K562 (cell line): ENCODE results near the gene REM2. TPM values are rescaled to one million over a fixed set of nuclear protein-coding genes. Genes with fewer than 3 reads are reported as not detected.

ENCODE experiments used
- ATAC-seq: fragments of 200-7000 bp; cut with Tn5 transposase; 3 replicates; pipeline ENCODE4 v1.9.1; 2020; ENCODE audit warnings: moderate library complexity
- BruUV-seq: library from RNA; stranded (reverse); fragments of 400-500 nt; replicated peaks from 2 replicates; lab custom pipeline; 2021; lab: Mats Ljungman, UMichigan
- CTCF ChIA-PET: fragments of 300-600 bp; formaldehyde crosslinking; extraction: SDS; loops from one replicate; lab custom pipeline; 2021; ENCODE audit warnings: low intra/inter-chr PET ratio; lab: Yijun Ruan, JAX
- POLR2A ChIA-PET: fragments of 300-600, 350-650 bp; sonication (Branson Sonifier 250); formaldehyde crosslinking; extraction: SDS; loops from one replicate; lab custom pipeline; 2021; ENCODE audit warnings: antibody characterized with exemption, inconsistent platforms; lab: Yijun Ruan, JAX
- DNase-seq, 4 experiments: peaks; one replicate each; pipeline versions ENCODE4 v3.0.0 to v3.0.0-alpha.2; 2011 to 2018; ENCODE audit warnings: low spot score in 3 of 4, mixed read lengths in 3 of 4; ENCODE audit errors: extremely low read depth in 1 of 4
- FAIRE-seq: peaks from 2 replicates; lab custom pipeline; 2011; peaks lifted over from hg19 to GRCh38; lab: Jason Lieb, UNC
- H2AFZ ChIP-seq: 2 replicates; pipeline ENCODE4 v1.6.0; 2011; ENCODE audit warnings: low read depth, low read length, control low read depth, inconsistent platforms
- H3K27ac ChIP-seq: fragments of 200-600 bp; 3 replicates; pipeline ENCODE4 v1.8.0; 2011; ENCODE audit warnings: low read depth, mild to moderate bottlenecking, control low read depth, inconsistent platforms, low read length, moderate library complexity, mixed read lengths; ENCODE audit errors: extremely low read depth
- H3K27me3 ChIP-seq, 2 experiments: fragments of 300-600 bp in 1 of 2; 2 replicates in 1 of 2; 3 replicates in 1 of 2; pipeline versions ENCODE4 v1.6.0 to v1.8.0; 2011; ENCODE audit warnings: inconsistent platforms in 2 of 2, low read length in 2 of 2, mild to moderate bottlenecking in 1 of 2, mixed read lengths in 1 of 2, moderate library complexity in 1 of 2; ENCODE audit not compliant: control insufficient read depth in 2 of 2, insufficient read depth in 2 of 2
- H3K36me3 ChIP-seq: fragments of 300-600 bp; 3 replicates; pipeline ENCODE4 v1.8.0; 2011; ENCODE audit warnings: mild to moderate bottlenecking, low read length, inconsistent platforms; ENCODE audit not compliant: control insufficient read depth, insufficient read depth
- H3K4me1 ChIP-seq, 2 experiments: fragments of 200-600 bp in 1 of 2; replicated peaks in 1 of 2; 2 replicates in 1 of 2; 3 replicates in 1 of 2; pipeline versions ENCODE4 v1.5.1 to v1.8.0; 2011; ENCODE audit warnings: inconsistent platforms in 2 of 2, low read length in 2 of 2, mild to moderate bottlenecking in 1 of 2, mixed read lengths in 1 of 2, moderate library complexity in 1 of 2; ENCODE audit not compliant: control insufficient read depth in 2 of 2, insufficient read depth in 2 of 2
- H3K4me2 ChIP-seq: 2 replicates; pipeline ENCODE4 v1.6.1; 2011; ENCODE audit warnings: low read length, control low read depth, inconsistent platforms, mixed read lengths; ENCODE audit not compliant: insufficient read depth
- H3K4me3 ChIP-seq: fragments of 200-600 bp; sonication (generic), shearing (Covaris generic); 2 replicates; pipeline ENCODE4 v1.5.1; 2016; ENCODE audit warnings: control low read depth, inconsistent platforms
- H3K79me2 ChIP-seq: fragments of 200-600 bp; 3 replicates; pipeline ENCODE4 v1.8.0; 2011; ENCODE audit warnings: low read length, inconsistent platforms; ENCODE audit not compliant: control insufficient read depth, insufficient read depth
- H3K9ac ChIP-seq, 2 experiments: 2 replicates each; pipeline versions ENCODE4 v1.6.0 to v1.6.1; 2011; ENCODE audit warnings: low read depth in 2 of 2, low read length in 2 of 2, control low read depth in 1 of 2, inconsistent platforms in 1 of 2, mild to moderate bottlenecking in 1 of 2, mixed read lengths in 1 of 2; ENCODE audit not compliant: insufficient read depth in 1 of 2
- H3K9me1 ChIP-seq: one replicate; pipeline ENCODE4 v1.6.0; 2011; ENCODE audit warnings: inconsistent platforms, mild to moderate bottlenecking, low read length, moderate library complexity; ENCODE audit not compliant: control insufficient read depth, insufficient read depth
- H3K9me3 ChIP-seq: replicated peaks from 2 replicates; pipeline ENCODE4 v1.5.1; 2011; ENCODE audit warnings: low read depth, low read length, inconsistent platforms; ENCODE audit not compliant: control insufficient read depth, insufficient read depth
- H4K20me1 ChIP-seq: replicated peaks from 2 replicates; pipeline ENCODE4 v1.6.1; 2011; ENCODE audit warnings: low read length, inconsistent platforms, mixed read lengths; ENCODE audit not compliant: control insufficient read depth, insufficient read depth
- KAT7 ChIP-seq: sonication (generic); formaldehyde crosslinking; IDR thresholded peaks from 2 replicates; pipeline ENCODE4 v1.8.0; 2022; ENCODE audit warnings: missing genetic modification reagents, mild to moderate bottlenecking, borderline replicate concordance
- NR2C2 ChIP-seq, 2 experiments: fragments of 200-800 bp in 1 of 2; sonication (Bioruptor generic) in 1 of 2; sonication (generic) in 1 of 2; formaldehyde crosslinking in 1 of 2; IDR thresholded peaks; 2 replicates each; pipeline versions ENCODE4 v1.6.1 to v1.8.0; 2016 to 2022; ENCODE audit warnings: mild to moderate bottlenecking in 1 of 2, missing compliant biosample characterization in 1 of 2, missing genetic modification characterization in 1 of 2, missing genetic modification reagents in 1 of 2
- RFX1 ChIP-seq: fragments of 450-650 bp; IDR thresholded peaks from 2 replicates; pipeline ENCODE4 v1.6.1; 2016; ENCODE audit warnings: mild to moderate bottlenecking, moderate library complexity
- SNRNP70 ChIP-seq: fragments of 200-400 bp; formaldehyde crosslinking; optimal IDR thresholded peaks from 2 replicates; pipeline ENCODE3; 2017; ENCODE audit warnings: low read depth, low read length
- STAG1 ChIP-seq: sonication (generic); formaldehyde crosslinking; IDR thresholded peaks from 2 replicates; pipeline ENCODE4 v1.5.0; 2020; ENCODE audit warnings: missing genetic modification reagents, borderline replicate concordance
- ZNF507 ChIP-seq: conservative IDR thresholded peaks from 2 replicates; pipeline ENCODE4 v1.6.1; 2017; ENCODE audit warnings: missing genetic modification characterization, missing compliant biosample characterization
- WGBS: fragments of 100-300 bp; shearing (Covaris generic); methylation state at CpG from one replicate; pipeline ENCODE4 v1.1.6; 2016; ENCODE audit warnings: low coverage, mixed read lengths; ENCODE audit not compliant: insufficient coverage; ENCODE audit errors: missing lambda C conversion rate; 5-methylcytosine and 5-hydroxymethylcytosine counted together
- in situ Hi-C: fragments of 300-500 bp; cut with MboI; formaldehyde crosslinking; loops from 4 replicates; pipeline ENCODE4 v1.15.0; 2018; ENCODE audit warnings: inconsistent platforms, mixed read lengths
- intact Hi-C: fragments of 100-400 bp; cut with micrococcal nuclease; formaldehyde crosslinking; loops from 2 replicates; pipeline ENCODE4 v1.14.2; 2022
- polyA plus RNA-seq, 8 experiments: library from polyadenylated mRNA; depleted of rRNA in 4 of 8; stranded (reverse) in 5 of 8; unstranded in 3 of 8; fragments of >200 nt; fragmentation: Nextera tagmentation in 2 of 8; fragmentation: Illumina TruSeq in 1 of 8; extraction: Ambion mirVana in 2 of 8; extraction: Trizol in 1 of 8; gene quantifications; 2 replicates each; pipeline versions ENCODE4 v1.2.1 to v1.2.3, GENCODE V29; 2011 to 2014; ENCODE audit warnings: inconsistent platforms in 1 of 8, missing spikeins in 1 of 8
- total RNA-seq, 7 experiments: library from RNA; depleted of rRNA in 6 of 7; stranded (reverse); fragments of >200 nt in 6 of 7; fragmentation: Illumina TruSeq in 2 of 7; extraction: Trizol in 2 of 7; gene quantifications; 2 replicates each; pipeline versions ENCODE4 v1.2.1 to v1.2.3, GENCODE V29; 2011 to 2021; ENCODE audit warnings: low replicate concordance in 1 of 7

The REM2 gene
- total and polyA plus RNA-seq, 9 of the 15 experiments (the other 6 are each of a cell fraction or from before 2014, with no cell fraction given): 0.18 to 1.0 (median 0.38) TPM

DNA sequence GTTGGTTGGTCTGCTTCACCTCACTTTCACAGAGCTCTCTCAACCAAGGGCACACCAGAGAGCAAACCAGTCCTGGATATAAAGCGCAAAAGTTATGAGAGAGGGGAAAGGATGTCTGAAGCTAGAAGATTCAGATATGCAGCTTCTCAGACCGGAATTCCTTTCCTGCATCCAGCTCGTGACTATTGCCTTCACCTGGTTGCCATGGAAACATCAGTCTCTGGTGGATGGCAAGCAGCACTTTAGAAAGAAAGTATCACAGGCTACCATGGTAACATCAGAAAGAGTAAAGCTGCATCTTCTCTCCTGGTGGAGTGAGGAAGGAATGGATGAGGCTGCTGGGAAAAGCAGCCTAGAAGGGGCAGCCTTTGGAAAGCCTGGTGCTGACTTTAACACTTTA is 13.7 kb downstream of the REM2 start:
- H3K9me3 ChIP-seq: no peaks in the 10 kb centered on the region
- no peak overlapping the region for H3K4me3 ChIP-seq
- H3K9ac ChIP-seq: no peak overlapping the region
- TF ChIP-seq KAT7 (CRISPR knock-in tag) (no peak), RFX1 (peak; percentile 89), NR2C2 (CRISPR knock-in tag; IDR thresholded peaks at IDR 0.05) (no peak), NR2C2 (tag; IDR thresholded peaks at IDR 0.05) (no peak), ZNF507 (no peak), SNRNP70 (no peak), STAG1 (CRISPR knock-in tag) (no peak)
- DNase-seq (no peak), FAIRE-seq (no peak), ATAC-seq (no peak)
- intact Hi-C loops (no loop called here), in situ Hi-C loops (no loop called here)
- ChIA-PET CTCF (no interaction called here), POLR2A (interaction anchor here (0.6 to 2.5 kb wide), 7 partner anchors 11 to 308 kb away, joined by 3 to 8 read pairs (median 5); partner anchors contain the start of genes DAD1, RBM23 and REM2)
- H3K4me2 ChIP-seq: no peak overlapping the region
- H3K79me2 ChIP-seq: no peaks in the 10 kb centered on the region
- WGBS: 83% methylated on average over 3 of the region's 3 CpGs
- no TSS peak for BruUV-seq
- H3K27me3 ChIP-seq: no peaks in the 10 kb centered on the region
- peaks cover 3% of the 10 kb centered on the region for H3K9me1 ChIP-seq
- H3K36me3 ChIP-seq: peaks cover 26% of the 10 kb centered on the region
- H3K27ac ChIP-seq: no peak overlapping the region
- no peaks in the 10 kb centered on the region for H4K20me1 ChIP-seq
- H2AFZ ChIP-seq: no peak overlapping the region
- peaks cover 14 to 42% of the 10 kb centered on the region in 2 experiments; a peak in 3 of 5 replicates for H3K4me1 ChIP-seq
